GM12892 (cell line): ENCODE data around the gene COCH.

Source experiments
- POLR2A ChIP-seq: IDR thresholded peaks from 2 replicates; pipeline ENCODE4 v1.6.1; 2011; ENCODE audit warnings: low read depth, low read length, control low read depth
- POLR2AphosphoS5 ChIP-seq: IDR thresholded peaks from 2 replicates; pipeline ENCODE4 v1.6.1; 2011; ENCODE audit warnings: low read depth, low read length, control low read depth

DNA sequence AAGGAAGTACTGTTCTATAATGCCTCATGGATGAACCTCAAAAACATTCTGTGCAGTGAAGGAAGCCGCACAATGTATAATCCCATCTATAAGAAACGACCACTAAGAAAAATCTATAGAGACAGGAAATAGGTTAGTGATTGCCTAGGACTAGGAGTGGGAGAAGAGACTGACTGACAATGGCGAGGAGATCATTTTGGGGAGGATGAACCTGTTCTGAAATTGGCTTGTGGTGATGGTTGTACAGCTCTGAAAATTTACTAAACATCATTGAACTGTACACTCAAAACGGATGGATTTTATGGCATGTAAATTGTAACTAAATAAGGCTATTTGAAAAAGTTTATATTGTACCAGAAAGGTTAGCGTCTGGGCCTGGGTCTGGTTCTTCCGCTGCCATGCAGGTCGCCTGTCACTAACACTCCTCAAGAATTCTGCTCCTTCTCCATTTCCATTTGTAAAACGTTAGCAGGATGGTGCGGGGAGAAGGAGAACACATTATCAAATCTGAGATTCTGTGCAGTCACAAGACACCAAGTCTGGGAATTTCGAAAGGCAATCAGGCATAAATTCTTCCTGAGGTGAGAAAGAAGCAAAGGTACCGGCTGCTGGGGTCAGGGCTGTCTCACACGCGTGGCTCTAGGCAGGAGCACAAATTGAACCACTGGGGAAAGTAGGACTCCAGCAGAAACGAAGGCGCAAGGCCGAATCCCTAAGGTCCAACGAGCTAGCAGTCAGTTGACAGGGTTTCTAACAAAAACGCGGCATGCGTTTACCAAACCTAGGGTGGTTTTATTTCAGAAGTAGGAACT lies 845 bp upstream of the COCH start:
- TF ChIP-seq POLR2AphosphoS5: no peak
- TF ChIP-seq POLR2A: no peak
